ENCODE measurements around the gene DHRSX. TPM values are rescaled to one million over a fixed set of nuclear protein-coding genes. Genes with fewer than 3 reads are reported as not detected.

DHRSX gene
- total and polyA plus RNA-seq, 2 donors (not counting 1 experiment from before 2014, with no cell fraction given): 23.7 to 25.6 TPM

DNA sequence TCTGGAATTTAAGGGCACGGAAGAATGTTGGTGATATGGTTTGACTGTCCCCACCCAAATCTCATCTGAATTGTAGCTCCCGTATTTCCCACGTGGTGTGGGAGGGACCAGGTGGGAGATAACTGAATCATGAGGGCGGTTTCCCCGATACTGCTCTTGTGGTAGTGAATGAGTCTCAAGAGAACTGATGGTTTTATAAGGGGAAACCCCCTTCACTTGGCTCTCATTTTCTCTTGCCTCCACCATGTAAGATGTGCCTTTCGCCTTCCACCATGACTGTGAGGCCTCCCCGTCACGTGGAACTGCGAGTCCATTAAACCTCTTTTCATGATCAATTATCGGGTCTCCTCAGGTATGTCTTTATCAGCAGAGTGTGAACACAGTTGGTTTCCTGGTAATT, 25.6 kb upstream of the DHRSX start:
- Histone ChIP-seq H3K27me3 (ENCODE audit: control insufficient read depth, insufficient read depth, low read length) (no peaks in the 10 kb centered on the region), H3K4me2 (ENCODE audit: extremely low read depth, insufficient read depth, low read length) (no peak overlapping the region), H3K4me3 (replicated peaks in 1 of 4; ENCODE audit: control extremely low read depth in 1 of 4, insufficient read depth in 1 of 4, low read depth in 3 of 4, low read length in 4 of 4) (no peak overlapping the region), H3K27ac (ENCODE audit: insufficient read depth, low read length) (no peak overlapping the region), H3K36me3 (ENCODE audit: control insufficient read depth, insufficient read depth, low read length) (no peaks in the 10 kb centered on the region), H2AFZ (ENCODE audit: low read length) (no peak overlapping the region), H3K79me2 (ENCODE audit: control insufficient read depth, insufficient read depth, low read length) (no peaks in the 10 kb centered on the region), H4K20me1 (ENCODE audit: control insufficient read depth, extremely low read depth, insufficient read depth, low read length) (no peaks in the 10 kb centered on the region), H3K9me3 (ENCODE audit: control insufficient read depth, insufficient read depth, low read depth, low read length) (no peaks in the 10 kb centered on the region), H3K9ac (ENCODE audit: insufficient read depth, low read length) (no peak overlapping the region), H3K4me1 (ENCODE audit: control insufficient read depth, extremely low read depth, insufficient read depth, low read length) (no peaks in the 10 kb centered on the region)
- TF ChIP-seq, protein P1, sequence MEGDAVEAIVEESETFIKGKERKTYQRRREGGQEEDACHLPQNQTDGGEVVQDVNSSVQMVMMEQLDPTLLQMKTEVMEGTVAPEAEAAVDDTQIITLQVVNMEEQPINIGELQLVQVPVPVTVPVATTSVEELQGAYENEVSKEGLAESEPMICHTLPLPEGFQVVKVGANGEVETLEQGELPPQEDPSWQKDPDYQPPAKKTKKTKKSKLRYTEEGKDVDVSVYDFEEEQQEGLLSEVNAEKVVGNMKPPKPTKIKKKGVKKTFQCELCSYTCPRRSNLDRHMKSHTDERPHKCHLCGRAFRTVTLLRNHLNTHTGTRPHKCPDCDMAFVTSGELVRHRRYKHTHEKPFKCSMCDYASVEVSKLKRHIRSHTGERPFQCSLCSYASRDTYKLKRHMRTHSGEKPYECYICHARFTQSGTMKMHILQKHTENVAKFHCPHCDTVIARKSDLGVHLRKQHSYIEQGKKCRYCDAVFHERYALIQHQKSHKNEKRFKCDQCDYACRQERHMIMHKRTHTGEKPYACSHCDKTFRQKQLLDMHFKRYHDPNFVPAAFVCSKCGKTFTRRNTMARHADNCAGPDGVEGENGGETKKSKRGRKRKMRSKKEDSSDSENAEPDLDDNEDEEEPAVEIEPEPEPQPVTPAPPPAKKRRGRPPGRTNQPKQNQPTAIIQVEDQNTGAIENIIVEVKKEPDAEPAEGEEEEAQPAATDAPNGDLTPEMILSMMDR (conservative IDR thresholded peaks at IDR 0.05 in 1 of 2, IDR thresholded peaks at IDR 0.05 in 1 of 2; ENCODE audit: low read depth in 1 of 2, low read length in 2 of 2): no peak
- no peak for TF ChIP-seq EZH2 (IDR thresholded peaks at IDR 0.05; ENCODE audit: low read length, missing control alignments)
- DNase-seq (ENCODE audit: low read depth in 2 of 2): no peak

DNA sequence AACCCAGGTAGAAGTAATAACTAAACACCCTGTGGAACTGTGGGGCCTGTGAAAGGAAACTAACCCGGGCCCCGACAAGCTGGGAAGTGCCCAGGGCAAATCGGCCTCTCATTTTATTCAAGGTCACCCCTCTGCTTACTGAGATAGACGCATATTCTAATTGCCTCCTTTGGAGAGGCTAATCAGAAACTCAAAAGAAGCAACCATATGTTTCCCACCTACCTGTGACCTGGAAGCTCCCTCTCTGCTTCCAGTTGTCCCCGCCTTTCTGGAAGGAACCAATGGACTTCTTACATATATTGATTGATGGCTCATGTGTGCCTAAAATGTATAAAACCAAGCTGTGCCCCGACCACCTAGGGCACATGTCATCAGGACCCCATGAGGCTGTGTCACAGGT, 23.1 kb upstream of the DHRSX start:
- TF ChIP-seq EZH2 (IDR thresholded peaks at IDR 0.05; ENCODE audit: low read length, missing control alignments): no peak
- TF ChIP-seq, protein P1 (conservative IDR thresholded peaks at IDR 0.05 in 1 of 2, IDR thresholded peaks at IDR 0.05 in 1 of 2; ENCODE audit: low read depth in 1 of 2, low read length in 2 of 2): no peak
- Histone ChIP-seq H2AFZ (ENCODE audit: low read length) (no peak overlapping the region), H3K4me2 (ENCODE audit: extremely low read depth, insufficient read depth, low read length) (no peak overlapping the region), H3K9ac (ENCODE audit: insufficient read depth, low read length) (no peak overlapping the region), H3K4me3 (replicated peaks in 1 of 4; ENCODE audit: control extremely low read depth in 1 of 4, insufficient read depth in 1 of 4, low read depth in 3 of 4, low read length in 4 of 4) (no peak overlapping the region), H3K9me3 (ENCODE audit: control insufficient read depth, insufficient read depth, low read depth, low read length) (no peaks in the 10 kb centered on the region), H3K27me3 (ENCODE audit: control insufficient read depth, insufficient read depth, low read length) (no peaks in the 10 kb centered on the region), H3K4me1 (ENCODE audit: control insufficient read depth, extremely low read depth, insufficient read depth, low read length) (no peaks in the 10 kb centered on the region), H3K36me3 (ENCODE audit: control insufficient read depth, insufficient read depth, low read length) (no peaks in the 10 kb centered on the region), H3K27ac (ENCODE audit: insufficient read depth, low read length) (no peak overlapping the region), H4K20me1 (ENCODE audit: control insufficient read depth, extremely low read depth, insufficient read depth, low read length) (no peaks in the 10 kb centered on the region), H3K79me2 (ENCODE audit: control insufficient read depth, insufficient read depth, low read length) (no peaks in the 10 kb centered on the region)
- DNase-seq (ENCODE audit: low read depth in 2 of 2): no peak

DNA sequence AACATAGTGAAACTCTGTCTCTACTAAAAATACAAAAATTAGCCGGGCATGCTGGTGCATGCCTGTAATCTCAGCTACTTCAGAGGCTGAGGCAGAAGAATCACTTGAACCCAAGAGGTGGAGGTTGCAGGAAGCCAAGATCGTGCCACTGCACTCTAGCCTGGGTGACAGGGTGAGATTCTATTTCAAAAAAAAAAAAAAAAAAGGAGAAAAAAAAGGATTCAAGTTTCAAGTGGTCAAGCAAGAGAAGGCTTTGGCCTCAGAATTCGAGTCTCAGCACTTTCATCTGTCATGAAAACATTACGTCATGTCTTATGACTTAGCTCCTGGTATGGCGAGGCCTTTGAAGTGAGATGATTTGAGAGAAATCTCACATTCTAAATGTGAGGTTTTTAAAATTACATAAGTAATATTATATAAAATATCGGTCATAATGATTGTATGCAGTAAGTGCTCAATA, 21.2 kb upstream of the DHRSX start:
- Histone ChIP-seq H3K36me3 (ENCODE audit: control insufficient read depth, insufficient read depth, low read length) (no peaks in the 10 kb centered on the region), H3K9ac (ENCODE audit: insufficient read depth, low read length) (no peak overlapping the region), H3K4me3 (replicated peaks in 1 of 4; ENCODE audit: control extremely low read depth in 1 of 4, insufficient read depth in 1 of 4, low read depth in 3 of 4, low read length in 4 of 4) (no peak overlapping the region), H3K27me3 (ENCODE audit: control insufficient read depth, insufficient read depth, low read length) (no peaks in the 10 kb centered on the region), H4K20me1 (ENCODE audit: control insufficient read depth, extremely low read depth, insufficient read depth, low read length) (no peaks in the 10 kb centered on the region), H3K4me2 (ENCODE audit: extremely low read depth, insufficient read depth, low read length) (no peak overlapping the region), H2AFZ (ENCODE audit: low read length) (no peak overlapping the region), H3K27ac (ENCODE audit: insufficient read depth, low read length) (no peak overlapping the region), H3K9me3 (ENCODE audit: control insufficient read depth, insufficient read depth, low read depth, low read length) (no peaks in the 10 kb centered on the region), H3K79me2 (ENCODE audit: control insufficient read depth, insufficient read depth, low read length) (no peaks in the 10 kb centered on the region), H3K4me1 (ENCODE audit: control insufficient read depth, extremely low read depth, insufficient read depth, low read length) (no peaks in the 10 kb centered on the region)
- no peak for TF ChIP-seq EZH2 (IDR thresholded peaks at IDR 0.05; ENCODE audit: low read length, missing control alignments)
- TF ChIP-seq, protein P1 (conservative IDR thresholded peaks at IDR 0.05 in 1 of 2, IDR thresholded peaks at IDR 0.05 in 1 of 2; ENCODE audit: low read depth in 1 of 2, low read length in 2 of 2): no peak
- DNase-seq (ENCODE audit: low read depth in 2 of 2): no peak
